Thyroid gland (tissue), 4 donors: ENCODE data around the gene C12orf76.

Experiments
- POLR2A ChIP-seq, 2 donors: fragments of 450-650 bp; IDR thresholded peaks; one replicate each; pipeline ENCODE4 v1.6.1; 2017; ENCODE audit warnings: antibody characterized with exemption in 2 of 2, mild to moderate bottlenecking in 2 of 2, moderate library complexity in 1 of 2
- TF ChIP-seq, protein P1 (sequence below), 6 experiments: fragments of 200-600 bp in 3 of 6; fragments of 450-650 bp in 3 of 6; sonication (generic) in 3 of 6; IDR thresholded peaks; one replicate each; pipeline ENCODE4 v1.5.1; 2016 to 2019; ENCODE audit warnings: antibody characterized with exemption in 6 of 6, mild to moderate bottlenecking in 2 of 6, inconsistent platforms in 1 of 6, moderate library complexity in 1 of 6

DNA sequence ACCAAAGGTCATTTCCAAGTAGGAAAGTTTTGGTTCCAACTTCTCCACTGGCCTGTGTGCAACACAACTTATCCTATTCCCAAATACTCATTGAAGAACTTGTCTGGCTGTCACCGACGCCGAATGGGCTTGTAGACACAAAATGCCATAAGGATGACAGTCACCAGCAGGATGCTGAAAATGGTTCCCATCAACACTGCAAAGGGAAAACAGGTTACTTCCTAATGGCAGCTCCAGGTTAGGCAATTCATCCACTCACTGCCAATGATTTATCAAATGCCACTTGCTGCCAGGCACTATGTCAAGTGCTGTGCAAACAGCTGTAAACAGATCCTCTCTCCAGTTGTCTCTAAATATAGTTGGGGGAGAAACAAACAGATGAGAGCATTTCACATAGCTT, 6.1 kb downstream of the C12orf76 start:
- TF ChIP-seq POLR2A (IDR thresholded peaks at IDR 0.05), result no peak
- TF ChIP-seq, protein P1, sequence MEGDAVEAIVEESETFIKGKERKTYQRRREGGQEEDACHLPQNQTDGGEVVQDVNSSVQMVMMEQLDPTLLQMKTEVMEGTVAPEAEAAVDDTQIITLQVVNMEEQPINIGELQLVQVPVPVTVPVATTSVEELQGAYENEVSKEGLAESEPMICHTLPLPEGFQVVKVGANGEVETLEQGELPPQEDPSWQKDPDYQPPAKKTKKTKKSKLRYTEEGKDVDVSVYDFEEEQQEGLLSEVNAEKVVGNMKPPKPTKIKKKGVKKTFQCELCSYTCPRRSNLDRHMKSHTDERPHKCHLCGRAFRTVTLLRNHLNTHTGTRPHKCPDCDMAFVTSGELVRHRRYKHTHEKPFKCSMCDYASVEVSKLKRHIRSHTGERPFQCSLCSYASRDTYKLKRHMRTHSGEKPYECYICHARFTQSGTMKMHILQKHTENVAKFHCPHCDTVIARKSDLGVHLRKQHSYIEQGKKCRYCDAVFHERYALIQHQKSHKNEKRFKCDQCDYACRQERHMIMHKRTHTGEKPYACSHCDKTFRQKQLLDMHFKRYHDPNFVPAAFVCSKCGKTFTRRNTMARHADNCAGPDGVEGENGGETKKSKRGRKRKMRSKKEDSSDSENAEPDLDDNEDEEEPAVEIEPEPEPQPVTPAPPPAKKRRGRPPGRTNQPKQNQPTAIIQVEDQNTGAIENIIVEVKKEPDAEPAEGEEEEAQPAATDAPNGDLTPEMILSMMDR (IDR thresholded peaks at IDR 0.05), result no peak
